GM12891 (cell line): ENCODE measurements around the gene FMO4.

ENCODE experiments used
- PAX5 ChIP-seq: IDR thresholded peaks from 2 replicates; pipeline ENCODE4 v1.6.1; 2011; ENCODE audit warnings: low read length, moderate library complexity, mild to moderate bottlenecking; ENCODE audit not compliant: insufficient read depth, severe bottlenecking
- POLR2A ChIP-seq: IDR thresholded peaks from 2 replicates; pipeline ENCODE4 v1.6.1; 2011; ENCODE audit warnings: low read depth, low read length, control low read depth
- POLR2AphosphoS5 ChIP-seq: IDR thresholded peaks from 2 replicates; pipeline ENCODE4 v1.6.1; 2011; ENCODE audit warnings: low read depth, low read length, control low read depth
- POU2F2 ChIP-seq: IDR thresholded peaks from 2 replicates; pipeline ENCODE4 v1.6.1; 2011; ENCODE audit warnings: low read depth, mild to moderate bottlenecking, control low read depth, low read length, moderate library complexity
- SPI1 ChIP-seq: IDR thresholded peaks from 2 replicates; pipeline ENCODE4 v1.6.1; 2011; ENCODE audit warnings: low read depth, low read length, control low read depth
- TAF1 ChIP-seq: IDR thresholded peaks from 2 replicates; pipeline ENCODE4 v1.6.1; 2011; ENCODE audit warnings: low read depth, low read length, control low read depth

DNA sequence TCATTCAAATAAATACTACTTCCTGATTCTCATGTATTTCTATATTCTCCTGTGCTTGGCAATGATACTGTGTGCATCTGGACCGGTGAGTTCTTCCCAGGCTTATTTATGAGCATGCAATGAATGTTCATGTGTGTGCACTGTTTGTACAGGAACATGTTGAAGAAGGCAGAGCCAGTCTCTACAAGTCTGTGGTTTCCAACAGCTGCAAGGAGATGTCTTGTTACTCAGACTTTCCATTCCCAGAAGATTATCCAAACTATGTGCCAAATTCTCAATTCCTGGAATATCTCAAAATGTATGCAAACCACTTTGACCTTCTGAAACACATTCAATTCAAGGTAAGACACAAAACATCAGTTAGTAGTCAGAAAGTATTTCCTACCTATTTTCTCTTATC is 46.6 kb upstream of the FMO4 start:
- TF ChIP-seq POLR2A = no peak
- no peak for TF ChIP-seq POLR2AphosphoS5
- TF ChIP-seq TAF1 = no peak
- no peak for TF ChIP-seq SPI1
- no peak for TF ChIP-seq PAX5
- no peak for TF ChIP-seq POU2F2
